ENCODE data around the gene TNIP3. TPM values are rescaled to one million over a fixed set of nuclear protein-coding genes. Genes with fewer than 3 reads are reported as not detected.
"Not testable (repeated sequence)": the region's sequence is repeated elsewhere in the genome, so short reads cannot be mapped to it uniquely, and the experiment has no call there.

TNIP3 gene
- total RNA-seq, 2 donors from 2014 or later: 3.6 to 7.5 TPM

- no peaks in the 10 kb centered on the region for H3K9me3 Mint-ChIP-seq
- peak overlapping the region; percentile 60 for H3K4me3 Mint-ChIP-seq
- ATAC-seq (replicated peaks): peak; percentile 95
- H3K4me1 Mint-ChIP-seq: peaks cover 30% of the 10 kb centered on the region
- H3K27me3 Mint-ChIP-seq: no peaks in the 10 kb centered on the region
- no peaks in the 10 kb centered on the region for H3K36me3 Mint-ChIP-seq (ENCODE audit: low read depth)
- peak overlapping the region; percentile 64 for H3K27ac Mint-ChIP-seq
Observed at GRCh38 chr4:121189326-121190215, 25.4 kb upstream of the TNIP3 start.

GRCh38 chr4:121187206-121187605, 23.1 kb upstream of the TNIP3 start:
- no peak overlapping the region for H3K4me3 Mint-ChIP-seq
- ATAC-seq (replicated peaks): no peak
- H3K9me3 Mint-ChIP-seq: no peaks in the 10 kb centered on the region
- peaks cover 5% of the 10 kb centered on the region for H3K36me3 Mint-ChIP-seq (ENCODE audit: low read depth)
- H3K27me3 Mint-ChIP-seq: no peaks in the 10 kb centered on the region
- no peak overlapping the region for H3K27ac Mint-ChIP-seq
- peaks cover 30% of the 10 kb centered on the region for H3K4me1 Mint-ChIP-seq

GRCh38 chr4:121185960-121186359, 21.8 kb upstream of the TNIP3 start:
- no peaks in the 10 kb centered on the region for H3K9me3 Mint-ChIP-seq
- H3K4me3 Mint-ChIP-seq: no peak overlapping the region
- H3K36me3 Mint-ChIP-seq (ENCODE audit: low read depth): peaks cover 12% of the 10 kb centered on the region
- H3K4me1 Mint-ChIP-seq: peaks cover 35% of the 10 kb centered on the region
- H3K27me3 Mint-ChIP-seq: no peaks in the 10 kb centered on the region
- no peak overlapping the region for H3K27ac Mint-ChIP-seq
- no peak for ATAC-seq (replicated peaks)

GRCh38 chr4:121183989-121184388, 19.9 kb upstream of the TNIP3 start:
- H3K27ac Mint-ChIP-seq: no peak overlapping the region
- H3K9me3 Mint-ChIP-seq: no peaks in the 10 kb centered on the region
- H3K4me3 Mint-ChIP-seq: no peak overlapping the region
- H3K4me1 Mint-ChIP-seq: peaks cover 28% of the 10 kb centered on the region
- no peak for ATAC-seq (replicated peaks)
- H3K36me3 Mint-ChIP-seq (ENCODE audit: low read depth): peaks cover 32% of the 10 kb centered on the region
- no peaks in the 10 kb centered on the region for H3K27me3 Mint-ChIP-seq

- H3K4me1 Mint-ChIP-seq: peaks cover 30% of the 10 kb centered on the region
- no peak overlapping the region for H3K27ac Mint-ChIP-seq
Observed at GRCh38 chr4:121183361-121183760, 19.2 kb upstream of the TNIP3 start.

GRCh38 chr4:121182296-121182695, 18.2 kb upstream of the TNIP3 start:
- Mint-ChIP-seq H3K4me1 (peaks cover 31% of the 10 kb centered on the region), H3K27ac (peak overlapping the region; percentile 84), H3K4me3 (peak overlapping the region; percentile 77), H3K36me3 (ENCODE audit: low read depth) (peaks cover 46% of the 10 kb centered on the region), H3K27me3 (no peaks in the 10 kb centered on the region), H3K9me3 (no peaks in the 10 kb centered on the region)
- ATAC-seq (replicated peaks): peak; percentile 64

More at GRCh38 chr4:121183361-121183760, 19.2 kb upstream of the TNIP3 start:
- ATAC-seq (replicated peaks): no peak
- no peaks in the 10 kb centered on the region for H3K9me3 Mint-ChIP-seq
- peaks cover 38% of the 10 kb centered on the region for H3K36me3 Mint-ChIP-seq (ENCODE audit: low read depth)
- H3K27me3 Mint-ChIP-seq: no peaks in the 10 kb centered on the region
- peak overlapping the region; percentile 77 for H3K4me3 Mint-ChIP-seq

GRCh38 chr4:121181493-121181892, 17.4 kb upstream of the TNIP3 start:
- peaks cover 46% of the 10 kb centered on the region for H3K36me3 Mint-ChIP-seq (ENCODE audit: low read depth)
- ATAC-seq (replicated peaks): no peak
- no peaks in the 10 kb centered on the region for H3K9me3 Mint-ChIP-seq
- peak overlapping the region; percentile 77 for H3K4me3 Mint-ChIP-seq
- peaks cover 35% of the 10 kb centered on the region for H3K4me1 Mint-ChIP-seq
- peak overlapping the region; percentile 84 for H3K27ac Mint-ChIP-seq
- no peaks in the 10 kb centered on the region for H3K27me3 Mint-ChIP-seq

GRCh38 chr4:121180558-121180957, 16.4 kb upstream of the TNIP3 start:
- Mint-ChIP-seq H3K36me3 (ENCODE audit: low read depth) (peaks cover 46% of the 10 kb centered on the region), H3K4me3 (peak overlapping the region; percentile 77), H3K27me3 (no peaks in the 10 kb centered on the region), H3K4me1 (peaks cover 35% of the 10 kb centered on the region), H3K27ac (peak overlapping the region; percentile 84), H3K9me3 (no peaks in the 10 kb centered on the region)
- peak; percentile 71 for ATAC-seq (replicated peaks)

GRCh38 chr4:121177246-121178137, 13.4 kb upstream of the TNIP3 start:
- Mint-ChIP-seq H3K36me3 (ENCODE audit: low read depth) (peaks cover 49% of the 10 kb centered on the region), H3K27ac (no peak overlapping the region), H3K4me3 (no peak overlapping the region), H3K9me3 (no peaks in the 10 kb centered on the region), H3K4me1 (peaks cover 30% of the 10 kb centered on the region), H3K27me3 (no peaks in the 10 kb centered on the region)
- ATAC-seq (replicated peaks): peak; percentile 9

GRCh38 chr4:121176082-121176934, 12.2 kb upstream of the TNIP3 start:
- Mint-ChIP-seq H3K27ac (no peak overlapping the region), H3K27me3 (no peaks in the 10 kb centered on the region), H3K4me1 (peaks cover 25% of the 10 kb centered on the region), H3K36me3 (ENCODE audit: low read depth) (peaks cover 43% of the 10 kb centered on the region), H3K4me3 (no peak overlapping the region), H3K9me3 (no peaks in the 10 kb centered on the region)
- ATAC-seq (replicated peaks): no peak

GRCh38 chr4:121171477-121171876, 7.4 kb upstream of the TNIP3 start:
- H3K4me3 Mint-ChIP-seq; H3K27ac Mint-ChIP-seq; H3K9me3 Mint-ChIP-seq; H3K27me3 Mint-ChIP-seq; H3K4me1 Mint-ChIP-seq; H3K36me3 Mint-ChIP-seq (ENCODE audit: low read depth); ATAC-seq (replicated peaks): not testable (repeated sequence)

- peak; percentile 37 for ATAC-seq (replicated peaks)
- no peak overlapping the region for H3K4me3 Mint-ChIP-seq
Observed at GRCh38 chr4:121168446-121169281, 4.5 kb upstream of the TNIP3 start.

GRCh38 chr4:121166976-121167375, 2.9 kb upstream of the TNIP3 start:
- Mint-ChIP-seq H3K27ac (no peak overlapping the region), H3K9me3 (peaks cover 4% of the 10 kb centered on the region), H3K27me3 (no peaks in the 10 kb centered on the region), H3K4me3 (no peak overlapping the region), H3K4me1 (peaks cover 26% of the 10 kb centered on the region), H3K36me3 (ENCODE audit: low read depth) (peaks cover 4% of the 10 kb centered on the region)
- ATAC-seq (replicated peaks): no peak

More at GRCh38 chr4:121168446-121169281, 4.5 kb upstream of the TNIP3 start:
- H3K9me3 Mint-ChIP-seq: peaks cover 4% of the 10 kb centered on the region
- H3K4me1 Mint-ChIP-seq: peaks cover 26% of the 10 kb centered on the region
- H3K36me3 Mint-ChIP-seq (ENCODE audit: low read depth): no peaks in the 10 kb centered on the region
- H3K27me3 Mint-ChIP-seq: no peaks in the 10 kb centered on the region
- no peak overlapping the region for H3K27ac Mint-ChIP-seq

All from activated T-helper 17 cell treated with anti-CD3 and anti-CD28 coated beads, Interleukin-2, amount 50 U/mL, for 72 hours (primary cell).